Measurements from ENCODE around the gene SF3B3. TPM values are rescaled to one million over a fixed set of nuclear protein-coding genes. Genes with fewer than 3 reads are reported as not detected.
A peak's percentile ranks its signal among the peaks of the same experiment; 100 is the strongest.

Gene SF3B3
- total RNA-seq (2014; rRNA removed; shearing (Covaris generic)), result 117 and 130 TPM in 2 replicates

DNA sequence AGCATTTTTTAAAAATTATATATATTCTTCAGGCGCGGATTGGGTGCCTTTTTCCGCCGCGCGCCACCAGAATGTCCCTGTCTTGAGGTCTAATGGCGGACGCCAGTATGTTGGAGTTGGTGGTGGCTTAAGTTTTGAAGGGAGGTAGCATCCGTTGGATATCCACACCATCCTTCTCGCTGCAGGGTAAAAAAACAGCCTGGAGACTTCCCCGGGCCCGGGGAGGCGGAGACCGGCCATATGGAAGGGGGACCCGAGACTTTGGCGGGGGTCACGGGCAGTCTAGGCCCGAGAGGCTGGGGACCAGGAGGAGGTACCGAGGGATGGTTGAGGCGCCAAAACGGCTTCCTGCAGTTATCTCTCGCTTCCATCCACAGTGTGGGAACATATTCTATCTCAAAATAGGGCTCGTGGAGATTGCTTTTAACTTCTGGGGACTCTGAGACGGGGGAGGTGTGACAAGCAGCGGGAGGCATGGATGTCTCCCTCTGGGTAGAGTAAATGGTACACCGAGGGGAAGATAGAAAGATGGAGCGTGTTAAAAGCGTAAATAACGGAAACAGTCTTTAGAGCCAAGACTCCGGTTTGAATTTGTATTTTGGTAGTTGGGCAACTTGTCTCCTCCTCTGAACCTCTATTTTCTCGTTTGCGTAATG lies at the start of gene SF3B3:
SF3B3 (plus strand) TSS at position 74 of the 656 bp plus-strand sequence. CDS start 2,841 bp downstream, outside the sequence.
- DNase-seq (ENCODE audit: low read depth), result peak; percentile 62

- no peak for DNase-seq (ENCODE audit: low read depth)
Measured at GRCh38 chr16:70474320-70475053, 49.1 kb upstream of the SF3B3 start.

DNA sequence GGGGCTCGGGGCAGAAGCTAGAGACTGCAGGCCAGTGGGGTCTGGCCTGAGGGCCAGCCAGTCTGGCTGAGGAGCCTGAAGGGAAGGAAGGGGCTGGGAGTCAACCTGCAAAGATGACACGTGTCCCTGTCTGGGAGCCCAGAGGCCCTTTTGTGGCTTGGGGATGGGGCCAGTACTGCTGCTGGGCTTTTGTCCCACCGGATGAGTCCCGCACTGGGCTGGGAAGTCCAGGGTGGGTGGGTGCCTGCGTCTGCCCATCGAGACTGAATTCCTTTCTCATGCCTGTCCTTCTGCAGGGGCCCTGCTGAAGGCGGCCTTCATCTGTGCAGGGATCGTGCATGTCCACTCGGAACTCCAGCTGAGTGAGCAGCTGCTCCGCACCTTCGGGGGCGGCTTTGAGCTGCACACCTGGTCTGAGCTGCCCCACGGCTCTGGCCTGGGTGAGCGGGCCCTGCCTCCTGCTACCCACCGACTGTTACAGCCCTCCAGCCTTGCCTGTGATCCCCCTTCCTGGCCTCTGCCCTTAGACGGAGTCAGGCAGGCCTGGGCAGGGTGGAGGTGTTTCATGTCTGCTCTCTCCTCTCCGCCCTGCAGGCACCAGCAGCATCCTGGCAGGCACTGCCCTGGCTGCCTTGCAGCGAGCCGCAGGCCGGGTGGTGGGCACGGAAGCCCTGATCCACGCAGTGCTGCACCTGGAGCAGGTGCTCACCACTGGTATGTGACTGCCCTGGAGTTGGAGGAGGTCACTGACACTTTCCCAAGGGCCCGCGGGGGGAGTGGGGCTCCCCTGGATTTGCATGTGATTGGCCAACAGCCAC lies 48.4 kb upstream of the SF3B3 start:
- DNase-seq (ENCODE audit: low read depth), result no peak

DNA sequence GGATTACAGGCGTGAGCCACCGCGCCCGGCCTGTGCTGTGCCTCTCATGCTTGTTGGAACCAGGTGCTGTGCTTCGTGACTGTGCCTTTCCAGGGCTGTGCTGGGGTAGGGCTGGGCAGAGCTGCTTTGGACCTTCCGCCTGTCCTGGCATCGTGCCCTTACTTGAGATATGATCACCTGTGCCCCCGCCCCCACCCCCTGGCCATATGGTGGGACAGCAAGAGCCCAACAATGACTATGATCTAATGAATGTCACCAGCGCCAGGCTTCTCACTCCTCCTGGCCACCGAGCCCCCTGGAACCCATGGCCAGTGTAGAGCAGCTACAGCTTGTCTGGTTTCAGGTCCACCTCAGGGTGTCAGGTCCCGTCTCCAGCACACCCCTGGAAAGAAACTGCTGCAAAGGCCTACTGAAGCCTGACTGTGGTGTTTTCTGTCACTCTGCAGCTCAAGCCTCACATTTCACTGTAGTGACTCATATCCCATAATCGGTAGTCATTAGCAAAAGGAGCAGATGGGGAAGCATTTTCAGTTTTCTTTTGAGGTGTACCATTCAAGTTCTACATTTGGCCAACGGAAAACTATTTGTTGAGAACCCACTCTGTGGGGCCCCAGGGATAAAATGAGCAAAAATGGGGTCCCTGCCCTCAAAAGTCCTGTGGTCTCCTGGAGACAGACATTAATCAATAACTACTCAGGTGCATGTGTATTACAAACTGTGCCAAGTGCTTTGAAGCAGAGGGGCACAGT lies 47.2 kb upstream of the SF3B3 start:
- DNase-seq (ENCODE audit: low read depth), result peak; percentile 77

DNA sequence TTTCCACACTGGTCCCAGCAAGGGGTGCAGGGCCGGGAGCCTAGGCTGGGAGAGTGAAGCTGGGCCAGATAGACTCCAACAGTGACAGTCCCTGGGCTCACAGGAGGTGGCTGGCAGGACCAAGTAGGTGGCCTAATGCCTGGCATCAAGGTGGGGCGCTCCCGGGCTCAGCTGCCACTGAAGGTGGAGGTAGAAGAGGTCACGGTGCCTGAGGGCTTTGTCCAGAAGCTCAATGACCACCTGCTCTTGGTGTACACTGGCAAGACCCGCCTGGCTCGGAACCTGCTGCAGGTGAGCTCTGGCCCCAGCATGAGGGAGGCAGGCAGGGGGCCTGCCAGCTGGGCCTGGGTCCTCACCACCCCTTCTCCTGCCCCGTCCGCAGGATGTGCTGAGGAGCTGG lies 45.4 kb upstream of the SF3B3 start:
- no peak for DNase-seq (ENCODE audit: low read depth)

- DNase-seq (ENCODE audit: low read depth), result no peak
Measured at GRCh38 chr16:70478912-70479341, 44.7 kb upstream of the SF3B3 start.

- no peak for DNase-seq (ENCODE audit: low read depth)
Measured at GRCh38 chr16:70480127-70481105, 43.2 kb upstream of the SF3B3 start.

DNA sequence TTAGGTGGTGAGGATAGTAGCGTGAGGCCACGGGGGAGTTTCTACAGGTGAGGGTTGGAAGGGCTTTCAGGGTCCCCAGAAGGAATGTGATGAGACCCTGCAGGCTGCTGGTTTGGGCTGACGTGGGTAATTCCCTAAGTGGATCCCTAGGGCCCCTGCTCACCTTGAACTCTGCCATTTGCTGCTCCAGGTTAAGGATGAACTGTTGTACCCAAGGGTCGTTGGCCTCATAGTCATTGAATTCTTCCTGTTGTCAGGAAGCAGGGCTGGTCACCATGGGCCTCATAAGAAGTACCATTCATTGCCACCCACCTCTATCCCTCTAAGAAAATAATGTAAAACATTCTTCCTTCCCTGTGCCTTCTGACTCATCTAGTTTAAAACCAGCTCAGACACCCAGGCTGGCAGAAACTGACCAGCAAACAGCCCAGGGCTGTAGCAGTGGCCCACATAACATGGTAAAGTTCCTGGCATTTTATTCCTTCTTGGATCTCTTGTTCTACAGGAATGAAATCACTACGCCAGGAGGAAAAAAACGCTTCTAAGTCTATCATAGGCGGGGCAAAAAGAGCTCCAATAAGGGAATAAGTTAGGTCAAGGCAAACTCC lies 41.6 kb upstream of the SF3B3 start:
- peak; percentile 19 for DNase-seq (ENCODE audit: low read depth)

DNA sequence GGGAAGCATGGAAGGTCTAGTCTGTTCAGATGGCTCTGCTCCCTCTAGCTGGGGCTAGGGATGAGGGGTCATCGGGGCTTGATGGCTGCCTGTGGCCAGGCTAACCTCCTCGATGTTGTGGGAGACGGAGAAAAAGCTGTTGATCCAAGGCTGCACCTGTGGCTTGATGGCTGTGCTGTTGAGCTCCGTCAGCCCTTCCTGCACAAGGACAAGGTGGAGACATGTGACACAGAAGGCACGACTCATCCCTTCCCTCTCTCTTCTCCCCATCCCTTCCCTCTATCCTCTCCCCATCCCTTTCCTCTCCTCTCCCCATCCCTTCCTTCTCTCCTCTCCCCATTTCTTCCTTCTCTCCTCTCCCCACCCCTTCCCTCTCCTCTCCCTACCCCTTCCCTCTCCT lies 41.0 kb upstream of the SF3B3 start:
- no peak for DNase-seq (ENCODE audit: low read depth)

DNA sequence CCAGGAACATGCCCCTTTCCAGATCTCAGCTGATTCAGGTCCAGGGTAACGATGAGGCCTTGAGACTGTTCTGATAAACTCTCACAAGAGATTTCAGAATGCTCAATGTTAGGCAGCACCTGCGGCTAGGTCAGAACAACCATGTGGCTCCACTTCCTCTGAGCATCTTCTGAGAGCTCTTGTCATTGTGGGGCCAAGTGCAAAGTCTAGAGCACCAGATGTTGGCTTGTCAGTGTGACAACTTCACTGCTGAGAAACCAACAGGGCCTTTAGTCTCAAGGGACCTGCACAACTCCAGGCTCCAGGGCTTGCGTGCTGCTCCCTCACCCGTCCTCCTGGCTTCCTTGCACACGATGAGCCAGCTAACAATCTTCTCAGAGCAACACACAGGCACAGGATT lies 40.2 kb upstream of the SF3B3 start:
- DNase-seq (ENCODE audit: low read depth), result no peak

- DNase-seq (ENCODE audit: low read depth), result no peak
Measured at GRCh38 chr16:70484867-70485266, 38.7 kb upstream of the SF3B3 start.

DNA sequence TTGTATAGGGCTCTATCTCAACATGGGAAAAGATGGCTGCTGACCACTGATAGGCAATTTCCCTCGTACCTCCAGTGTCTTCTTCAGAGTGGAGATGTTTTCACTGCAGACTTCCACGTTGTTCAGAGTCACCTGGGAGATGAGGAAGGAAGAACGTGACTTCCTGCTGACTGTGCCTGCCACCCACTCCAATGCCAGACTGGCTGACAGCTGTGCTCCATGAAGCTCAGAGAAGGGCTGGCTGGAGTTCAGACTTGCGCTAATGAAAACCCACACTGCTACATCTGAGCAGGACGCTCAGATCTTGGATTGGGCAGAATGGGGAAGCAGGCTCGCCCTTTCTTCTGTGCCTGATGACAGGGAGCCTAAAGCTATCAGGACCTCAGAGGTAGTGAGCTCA lies 33.4 kb upstream of the SF3B3 start:
- no peak for DNase-seq (ENCODE audit: low read depth)

GRCh38 chr16:70493802-70494201 lies 29.8 kb upstream of the SF3B3 start:
- DNase-seq (ENCODE audit: low read depth), result no peak

DNA sequence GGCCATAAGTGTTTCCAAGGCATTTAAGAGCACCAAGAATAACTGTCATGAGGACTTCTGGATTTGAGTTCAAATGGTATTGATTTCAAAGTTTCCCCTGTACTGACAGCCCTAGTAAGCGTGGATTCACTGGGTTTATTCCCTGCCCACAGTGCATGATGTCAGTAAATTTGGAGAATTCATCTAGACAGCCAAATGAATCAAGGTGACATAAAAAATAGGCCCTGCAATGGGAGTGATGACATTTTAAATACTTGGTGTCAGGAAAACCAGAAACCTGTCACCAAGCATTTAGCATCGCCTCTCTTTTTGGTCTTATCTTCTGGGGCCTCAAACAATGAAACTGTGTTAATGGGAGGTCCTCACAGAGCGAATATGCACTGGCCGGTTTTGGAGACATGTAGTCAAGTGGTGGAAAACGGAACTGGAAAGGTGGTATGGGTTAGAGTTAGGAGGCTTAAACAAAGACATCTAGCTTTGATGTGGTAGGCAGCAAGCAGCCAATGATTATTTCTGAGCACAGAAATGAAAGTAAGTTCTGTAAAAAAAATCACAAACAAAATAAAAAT lies 29.3 kb upstream of the SF3B3 start:
- no peak for DNase-seq (ENCODE audit: low read depth)

DNA sequence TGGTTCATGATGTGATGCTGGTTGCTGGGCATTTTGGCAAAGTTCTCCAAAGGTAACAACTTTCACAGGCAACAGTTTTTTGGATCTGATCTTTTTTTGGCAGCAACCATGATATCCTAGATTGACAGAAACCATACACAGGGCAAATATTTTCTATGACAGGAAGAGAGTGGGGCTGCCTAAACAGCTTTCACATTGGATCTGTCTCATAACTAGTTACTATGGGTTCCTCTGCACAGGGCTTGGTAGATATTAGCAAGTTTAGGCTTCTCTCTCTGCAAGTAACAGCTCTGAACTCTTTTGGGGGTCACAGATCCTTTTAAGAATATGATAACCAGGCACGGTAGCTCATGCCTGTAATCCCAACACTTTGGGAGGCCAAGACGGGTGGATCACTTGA lies 28.8 kb upstream of the SF3B3 start:
- DNase-seq (ENCODE audit: low read depth), result no peak

GRCh38 chr16:70495425-70496182 lies 28.0 kb upstream of the SF3B3 start:
- no peak for DNase-seq (ENCODE audit: low read depth)

DNA sequence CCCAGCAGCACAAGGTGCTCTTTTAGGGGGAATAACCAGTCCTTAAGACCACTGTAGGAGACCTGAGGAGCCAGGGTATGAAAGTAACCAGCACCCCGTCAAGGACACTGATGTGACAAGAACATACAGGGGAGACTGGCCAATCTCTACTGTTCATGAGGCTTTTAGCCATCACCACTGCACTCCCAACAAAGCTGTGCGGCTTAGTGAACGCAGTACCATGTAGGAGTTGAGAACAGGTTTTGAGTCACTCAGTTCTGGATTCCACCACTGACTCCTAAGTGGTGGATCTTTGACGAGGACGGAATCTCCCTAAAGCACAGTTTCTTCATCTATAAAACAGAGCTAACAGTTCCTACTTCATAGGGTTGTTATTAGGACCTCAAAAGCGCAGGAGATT lies 27.1 kb upstream of the SF3B3 start:
- no peak for DNase-seq (ENCODE audit: low read depth)

DNA sequence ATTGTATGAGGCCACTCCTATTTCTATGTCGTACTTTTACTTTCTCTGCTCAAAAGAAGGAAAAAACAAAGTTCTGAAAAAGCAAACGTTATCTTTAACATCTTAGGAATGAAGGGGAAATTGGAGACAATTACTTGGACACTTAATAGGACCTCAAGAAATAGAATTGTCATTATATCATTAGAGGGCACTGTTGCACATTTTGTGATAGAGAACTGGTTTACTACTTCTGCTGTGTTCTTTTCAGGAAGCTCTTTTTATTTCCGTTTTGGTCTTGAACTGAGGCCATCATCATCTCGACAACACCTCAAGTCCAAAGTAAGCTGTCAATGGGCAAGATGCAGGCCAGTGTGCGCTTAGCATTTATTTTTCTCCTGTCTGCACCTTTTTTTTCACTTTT lies 14.9 kb upstream of the SF3B3 start:
- no peak for DNase-seq (ENCODE audit: low read depth)

DNA sequence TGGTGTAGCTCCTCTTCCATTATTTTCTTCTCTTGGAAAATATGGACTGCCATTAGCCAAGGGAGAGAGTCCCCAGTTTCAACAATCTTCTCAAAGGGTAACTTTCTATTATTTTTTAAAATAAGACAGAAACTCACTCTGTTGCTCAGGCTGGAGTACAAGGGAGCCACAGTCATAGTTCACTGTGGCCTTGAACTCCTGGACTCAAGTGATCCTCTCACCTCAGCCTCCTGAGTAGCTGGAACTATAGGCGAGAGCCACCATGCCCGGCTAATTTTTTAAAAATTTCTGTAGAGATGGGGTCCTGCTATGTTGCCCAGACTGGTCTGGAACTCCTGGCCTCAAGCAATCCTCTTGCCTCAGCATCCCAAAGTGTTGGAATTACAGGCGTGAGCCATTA lies 13.4 kb upstream of the SF3B3 start:
- DNase-seq (ENCODE audit: low read depth), result no peak
